SK-N-SH treated with all-trans-retinoic acid at 6 μM for 48 hours (cell line): Measurements from ENCODE around the gene HS1BP3.

Experiments
- ARNTL ChIP-seq: fragments of 450-650 bp; formaldehyde crosslinking; IDR thresholded peaks from 2 replicates; pipeline ENCODE4 v1.5.0; 2020; ENCODE audit warnings: low read depth, mild to moderate bottlenecking, moderate library complexity, borderline replicate concordance
- BACH2 ChIP-seq: fragments of 250-450 bp; sonication (Bioruptor Pico); IDR thresholded peaks from 2 replicates; pipeline ENCODE4 v1.9.0; 2021; ENCODE audit warnings: mild to moderate bottlenecking, borderline replicate concordance
- CSRNP3 ChIP-seq: fragments of 250-450 bp; sonication (Bioruptor Pico); IDR thresholded peaks from 2 replicates; pipeline ENCODE4 v1.5.1; 2021; ENCODE audit warnings: mild to moderate bottlenecking, moderate library complexity
- PATZ1 ChIP-seq: fragments of 250-450 bp; sonication (Bioruptor Pico); IDR thresholded peaks from 2 replicates; pipeline ENCODE4 v1.8.0; 2020; ENCODE audit warnings: mild to moderate bottlenecking, moderate library complexity, borderline replicate concordance
- RARB ChIP-seq: fragments of 250-450 bp; sonication (Bioruptor Pico); IDR thresholded peaks from 2 replicates; pipeline ENCODE4 v1.8.0; 2021; ENCODE audit warnings: mild to moderate bottlenecking, moderate library complexity
- SNAI2 ChIP-seq: fragments of 250-450 bp; sonication (Bioruptor Pico); IDR thresholded peaks from 2 replicates; pipeline ENCODE4 v1.5.0; 2020; ENCODE audit warnings: mild to moderate bottlenecking, moderate library complexity
- TCF4 ChIP-seq: fragments of 250-450 bp; sonication (Bioruptor Pico); IDR thresholded peaks from 2 replicates; pipeline ENCODE4 v1.8.0; 2021; ENCODE audit warnings: mild to moderate bottlenecking, moderate library complexity, borderline replicate concordance
- TSHZ2 ChIP-seq: fragments of 250-450 bp; sonication (Bioruptor Pico); IDR thresholded peaks from 2 replicates; pipeline ENCODE4 v1.5.0; 2020; ENCODE audit warnings: mild to moderate bottlenecking, moderate library complexity
- ZC3H10 ChIP-seq: fragments of 250-450 bp; sonication (Bioruptor Pico); IDR thresholded peaks from 2 replicates; pipeline ENCODE4 v1.5.1; 2021; ENCODE audit warnings: mild to moderate bottlenecking, moderate library complexity
- ZFP30 ChIP-seq: fragments of 450-650 bp; formaldehyde crosslinking; IDR thresholded peaks from 2 replicates; pipeline ENCODE4 v1.5.0; 2022; ENCODE audit warnings: mild to moderate bottlenecking, moderate library complexity
- ZNF565 ChIP-seq: fragments of 450-650 bp; formaldehyde crosslinking; conservative IDR thresholded peaks from 2 replicates; pipeline ENCODE4 v1.5.0; 2020; ENCODE audit warnings: low read depth, mild to moderate bottlenecking, moderate library complexity
- ZNF8 ChIP-seq: fragments of 450-650 bp; formaldehyde crosslinking; IDR thresholded peaks from 2 replicates; pipeline ENCODE4 v1.5.0; 2020; ENCODE audit warnings: mild to moderate bottlenecking, moderate library complexity

GRCh38 chr2:20656561-20656960 lies 5.7 kb upstream of the HS1BP3 start:
- no peak for TF ChIP-seq ARNTL (CRISPR knock-in tag)
- TF ChIP-seq ZFP30, result no peak
- TF ChIP-seq CSRNP3 (CRISPR knock-in tag), result no peak
- no peak for TF ChIP-seq TCF4 (CRISPR knock-in tag)
- TF ChIP-seq RARB, result no peak
- TF ChIP-seq PATZ1, result no peak
- TF ChIP-seq TSHZ2, result no peak
- TF ChIP-seq ZNF565 (CRISPR knock-in tag), result no peak
- TF ChIP-seq SNAI2 (CRISPR knock-in tag), result no peak
- TF ChIP-seq ZNF8 (CRISPR knock-in tag), result no peak
- TF ChIP-seq ZC3H10 (CRISPR knock-in tag), result no peak
- no peak for TF ChIP-seq BACH2 (CRISPR knock-in tag)
